ENCODE results near the gene BHMT.
"Not testable (repeated sequence)": the region's sequence is repeated elsewhere in the genome, so short reads cannot be mapped to it uniquely, and the experiment has no call there.

BHMT gene

DNA sequence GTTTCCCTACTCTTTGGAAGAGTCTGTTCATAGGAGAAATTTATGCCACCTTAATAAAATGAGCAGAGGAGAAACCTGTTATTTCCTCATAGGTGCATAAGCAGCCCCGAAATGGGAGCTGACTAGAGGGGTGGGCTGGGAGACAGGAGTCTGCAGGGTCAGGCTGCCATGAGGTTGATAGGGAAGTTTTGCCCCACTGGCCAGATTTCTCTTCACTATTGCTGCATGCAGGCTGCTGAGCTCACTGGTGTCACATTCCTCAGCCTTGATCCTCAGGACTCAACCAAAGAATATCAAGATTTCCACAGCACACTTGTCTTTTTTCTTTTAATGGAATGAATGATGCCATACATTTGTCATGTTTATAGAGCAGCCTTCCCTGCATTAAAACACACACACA is 60.7 kb downstream of the BHMT start:
- no peak for DNase-seq (ENCODE audit: low read depth)

DNA sequence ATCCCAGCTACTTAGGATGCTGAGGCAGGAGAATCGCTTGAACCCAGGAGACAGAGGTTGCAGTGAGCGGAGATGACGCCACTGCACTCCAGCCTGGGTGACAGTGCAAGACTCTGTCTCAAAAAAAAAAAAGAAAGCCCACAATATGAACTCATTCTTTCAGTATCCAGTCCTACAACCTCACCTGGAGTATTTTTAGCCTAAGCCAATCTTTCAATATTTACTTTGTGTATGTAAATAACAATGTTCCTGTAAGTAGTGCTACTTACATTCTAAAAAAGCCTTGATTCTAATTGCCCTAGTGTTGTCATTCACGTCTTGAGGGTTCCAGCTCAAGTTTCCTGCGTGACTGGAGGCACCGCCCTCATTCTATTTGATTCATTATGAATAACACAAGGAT is 62.0 kb downstream of the BHMT start:
- no peak for DNase-seq (ENCODE audit: low read depth)

DNA sequence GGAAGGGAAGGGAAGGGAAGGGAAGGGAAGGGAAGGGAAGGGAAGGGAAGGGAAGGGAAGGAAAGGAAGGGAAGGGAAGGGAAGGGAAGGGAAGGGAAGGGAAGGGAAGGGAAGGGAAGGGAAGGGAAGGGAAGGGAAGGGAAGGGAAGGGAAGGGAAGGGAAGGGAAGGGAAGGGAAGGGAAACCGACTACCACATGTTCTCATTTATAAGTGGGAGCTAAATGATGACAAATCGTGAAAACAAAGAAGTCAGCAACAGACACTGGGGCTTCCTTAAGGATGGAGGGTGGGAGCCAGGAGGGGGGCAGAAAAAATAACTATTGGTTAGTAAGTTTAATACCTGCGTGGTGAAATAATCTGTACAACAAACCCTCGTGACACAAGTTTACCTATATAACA is 68.8 kb downstream of the BHMT start:
- not testable (repeated sequence) for DNase-seq (ENCODE audit: low read depth)

DNA sequence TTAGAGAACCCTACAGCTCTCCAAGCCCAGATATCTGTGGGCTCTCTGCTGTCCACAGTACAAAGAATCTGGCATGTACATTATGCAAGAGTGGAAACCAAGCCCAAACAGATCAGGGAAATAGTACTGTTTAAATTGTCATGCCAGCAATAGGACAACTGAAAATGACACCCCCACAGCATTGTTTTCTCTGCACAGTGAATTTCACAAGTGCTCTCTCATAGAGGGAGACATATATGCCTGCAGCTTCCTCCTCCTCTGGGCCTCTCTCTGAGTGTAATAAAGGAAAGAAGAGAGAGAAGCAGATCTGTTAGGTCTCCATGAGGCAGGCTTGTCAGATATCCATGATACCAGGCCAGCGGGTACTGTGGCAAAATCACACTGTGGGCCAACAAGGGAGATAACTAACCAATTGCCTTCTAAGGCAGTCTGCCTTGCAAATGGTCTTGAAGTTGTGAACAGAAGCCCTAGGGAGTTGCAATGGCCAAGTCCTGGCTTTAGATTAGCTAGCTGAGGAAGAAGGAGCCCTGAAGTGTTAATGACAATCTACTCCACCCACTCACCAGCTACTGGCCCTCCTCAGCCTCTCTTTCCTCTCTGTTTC is 69.9 kb downstream of the BHMT start:
- DNase-seq (ENCODE audit: low read depth), result no peak
